ENCODE results near the gene MGST3. TPM values are rescaled to one million over a fixed set of nuclear protein-coding genes. Genes with fewer than 3 reads are reported as not detected.

The MGST3 gene
- total and polyA plus RNA-seq, 8 donors = 46.1 to 112 (median 55.9) TPM

GRCh38 chr1:165632152-165632469 is 1.1 kb downstream of the MGST3 start:
- 3 to 5% methylated on average over 5 of the region's 5 CpGs for WGBS, 2 donors
- H3K4me1 ChIP-seq = peaks cover 1 to 22% (median 21%) of the 10 kb centered on the region in 3 donors
- no peak for TF ChIP-seq CTCF (IDR thresholded peaks at IDR 0.05)
- H3K36me3 ChIP-seq = no peaks in the 10 kb centered on the region
- FAIRE-seq (no peak), ATAC-seq (peak; percentile 2 to 6 (median 4)), DNase-seq (no peak)
- H3K27ac ChIP-seq = peak overlapping the region; percentile 87 to 95 (median 94)
- intact Hi-C loops (cut with DNase I) = no loop called here
- no peaks in the 10 kb centered on the region for H3K9me3 ChIP-seq
- H3K4me3 ChIP-seq = peak overlapping the region; percentile 72 to 80 (median 77)
- H3K27me3 ChIP-seq = no peaks in the 10 kb centered on the region

GRCh38 chr1:165632491-165632890 is 1.5 kb downstream of the MGST3 start:
- Histone ChIP-seq H3K9me3 (no peaks in the 10 kb centered on the region), H3K4me1 (peaks cover 5 to 26% (median 21%) of the 10 kb centered on the region in 3 donors), H3K27ac (peak overlapping the region in 2 of 4 donors; percentile 94 to 95), H3K36me3 (no peaks in the 10 kb centered on the region), H3K4me3 (peak overlapping the region in 3 of 4 donors; percentile 77 to 80 (median 77)), H3K27me3 (no peaks in the 10 kb centered on the region)
- DNase-seq = no peak
- TF ChIP-seq CTCF (IDR thresholded peaks at IDR 0.05) = no peak
- no peak for ATAC-seq
- WGBS, 2 donors = 23 to 28% methylated on average over 7 of the region's 7 CpGs
- no peak for FAIRE-seq
- intact Hi-C loops (cut with DNase I) = no loop called here

GRCh38 chr1:165633614-165634013 is 2.6 kb downstream of the MGST3 start:
- H3K27ac ChIP-seq = no peak overlapping the region

GRCh38 chr1:165634154-165634921 is 3.3 kb downstream of the MGST3 start:
- H3K9me3 ChIP-seq = no peaks in the 10 kb centered on the region
- DNase-seq (no peak), FAIRE-seq (no peak), ATAC-seq (no peak)
- H3K27me3 ChIP-seq = no peaks in the 10 kb centered on the region
- no peak for TF ChIP-seq CTCF (IDR thresholded peaks at IDR 0.05)
- intact Hi-C loops (cut with DNase I) = no loop called here
- H3K27ac ChIP-seq = no peak overlapping the region
- no peaks in the 10 kb centered on the region for H3K36me3 ChIP-seq
- WGBS, 2 donors = 59 to 63% methylated on average over 6 of the region's 6 CpGs
- H3K4me3 ChIP-seq = no peak overlapping the region
- H3K4me1 ChIP-seq = peaks cover 12 to 31% (median 27%) of the 10 kb centered on the region in 3 donors

More at GRCh38 chr1:165633614-165634013, 2.6 kb downstream of the MGST3 start:
- Histone ChIP-seq H3K4me1 (peaks cover 12 to 31% (median 27%) of the 10 kb centered on the region in 3 donors), H3K27me3 (no peaks in the 10 kb centered on the region), H3K4me3 (no peak overlapping the region), H3K36me3 (no peaks in the 10 kb centered on the region), H3K9me3 (no peaks in the 10 kb centered on the region)
- no peak for DNase-seq
- 37 to 43% methylated on average over 3 of the region's 3 CpGs for WGBS, 2 donors
- no peak for TF ChIP-seq CTCF (IDR thresholded peaks at IDR 0.05)
- no peak for ATAC-seq
- no peak for FAIRE-seq
- intact Hi-C loops (cut with DNase I) = no loop called here

GRCh38 chr1:165635329-165635728 is 4.3 kb downstream of the MGST3 start:
- ATAC-seq (no peak), DNase-seq (no peak), FAIRE-seq (no peak)
- TF ChIP-seq CTCF (IDR thresholded peaks at IDR 0.05) = no peak
- WGBS, 2 donors = 35 to 56% methylated on average over 2 of the region's 2 CpGs
- Histone ChIP-seq H3K4me1 (peaks cover 12 to 31% (median 27%) of the 10 kb centered on the region in 3 donors), H3K4me3 (no peak overlapping the region), H3K36me3 (no peaks in the 10 kb centered on the region), H3K9me3 (no peaks in the 10 kb centered on the region), H3K27me3 (no peaks in the 10 kb centered on the region), H3K27ac (no peak overlapping the region)
- intact Hi-C loops (cut with DNase I) = no loop called here

Measured in pancreas (tissue), 10 donors.